GM20000 (cell line): ENCODE measurements around the gene FOXP1.

Source experiments
- DNase-seq: peaks from one replicate; pipeline ENCODE4 v3.0.0; 2012; ENCODE audit warnings: low spot score
- CTCF ChIP-seq: IDR thresholded peaks from 2 replicates; pipeline ENCODE4 v1.5.1; 2012; ENCODE audit warnings: mild to moderate bottlenecking, control low read depth; ENCODE audit errors: extremely low read depth, missing control alignments

Gene FOXP1

GRCh38 chr3:71600646-71601288 is 17.2 kb upstream of the FOXP1 start:
- TF ChIP-seq CTCF = no peak
- DNase-seq = no peak

GRCh38 chr3:71599416-71599815 is 15.9 kb upstream of the FOXP1 start:
- TF ChIP-seq CTCF = no peak
- no peak for DNase-seq

GRCh38 chr3:71598292-71598691 is 14.8 kb upstream of the FOXP1 start:
- TF ChIP-seq CTCF = no peak
- no peak for DNase-seq

- no peak for TF ChIP-seq CTCF
Observed at GRCh38 chr3:71597286-71597685, 13.8 kb upstream of the FOXP1 start.

GRCh38 chr3:71593106-71593505 is 9.6 kb upstream of the FOXP1 start:
- DNase-seq = no peak
- TF ChIP-seq CTCF = no peak

More at GRCh38 chr3:71597286-71597685, 13.8 kb upstream of the FOXP1 start:
- DNase-seq = no peak

GRCh38 chr3:71591101-71591500 is 7.6 kb upstream of the FOXP1 start:
- TF ChIP-seq CTCF = no peak
- no peak for DNase-seq

- DNase-seq = no peak
- TF ChIP-seq CTCF = no peak
Observed at GRCh38 chr3:71589132-71589531, 5.6 kb upstream of the FOXP1 start.
